HepG2 (cell line): ENCODE data around the gene KDM4B.

ENCODE experiments used
- GRHL1 ChIP-seq: sonication (generic); formaldehyde crosslinking; conservative IDR thresholded peaks from 2 replicates; pipeline ENCODE4 v1.8.0; 2022; ENCODE audit warnings: missing genetic modification reagents
- ZBTB49 ChIP-seq: sonication (generic); formaldehyde crosslinking; IDR thresholded peaks from 2 replicates; pipeline ENCODE4 v1.4.0; 2020; ENCODE audit warnings: missing genetic modification reagents, borderline replicate concordance

DNA sequence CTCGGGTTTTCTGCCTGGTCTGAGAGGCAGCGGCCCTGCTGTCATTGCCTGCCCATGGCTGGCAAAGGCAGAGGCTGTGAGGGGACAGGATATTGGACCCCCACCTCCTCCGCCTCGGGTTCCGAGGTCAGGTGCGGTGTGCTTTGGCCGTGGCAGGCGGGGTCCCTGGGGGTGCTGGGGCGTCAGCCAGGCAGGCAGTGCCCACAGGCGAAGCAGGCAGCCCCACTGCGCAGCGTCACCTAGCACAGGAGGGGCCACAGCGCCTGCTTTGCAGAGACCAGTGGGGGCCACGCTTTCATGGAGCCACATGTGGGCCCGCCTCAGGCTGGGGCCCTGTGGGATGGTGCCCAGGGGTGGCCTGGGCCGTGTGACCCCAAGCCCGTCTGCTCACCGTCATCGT, 96.0 kb downstream of the KDM4B start:
- no peak for TF ChIP-seq ZBTB49 (CRISPR knock-in tag)
- TF ChIP-seq GRHL1 (CRISPR knock-in tag) = no peak
